Gastrocnemius medialis (tissue), 4 donors: ENCODE results near the gene SCMH1.

Source experiments
- POLR2A ChIP-seq, 2 donors: fragments of 450-650 bp; IDR thresholded peaks; one replicate each; pipeline ENCODE4 v1.6.1; 2017; ENCODE audit warnings: antibody characterized with exemption in 2 of 2, mild to moderate bottlenecking in 2 of 2, moderate library complexity in 2 of 2
- TF ChIP-seq, protein P1 (sequence below), 5 experiments: fragments of 450-650 bp in 3 of 5; fragments of 200-600 bp in 2 of 5; sonication (generic) in 2 of 5; IDR thresholded peaks in 4 of 5; conservative IDR thresholded peaks in 1 of 5; 1 replicate in 4 of 5; 2 replicates in 1 of 5; pipeline ENCODE4 v1.5.1; 2016 to 2019; ENCODE audit warnings: antibody characterized with exemption in 5 of 5, mild to moderate bottlenecking in 3 of 5, moderate library complexity in 3 of 5

DNA sequence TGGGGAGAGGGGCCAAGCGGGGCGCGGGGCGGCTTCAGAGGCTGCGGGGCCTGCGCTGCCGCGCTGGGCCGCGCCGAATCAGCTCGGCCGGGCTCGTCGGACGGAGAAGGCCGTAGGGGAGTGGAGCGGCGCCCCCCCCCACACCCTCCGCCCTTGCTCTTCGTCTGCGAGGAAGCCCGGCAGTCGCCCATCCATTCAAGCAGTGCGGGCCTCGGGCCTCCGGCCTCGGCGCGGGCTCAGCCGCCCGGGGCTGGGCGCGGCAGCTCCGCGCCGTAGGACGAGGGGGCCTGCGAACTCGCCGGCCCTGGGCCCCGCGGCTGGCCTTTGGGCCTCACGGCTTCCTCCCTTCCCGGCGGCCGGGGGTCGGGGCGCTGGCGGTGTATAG, 262.0 kb downstream of the SCMH1 start:
- TF ChIP-seq, protein P1, sequence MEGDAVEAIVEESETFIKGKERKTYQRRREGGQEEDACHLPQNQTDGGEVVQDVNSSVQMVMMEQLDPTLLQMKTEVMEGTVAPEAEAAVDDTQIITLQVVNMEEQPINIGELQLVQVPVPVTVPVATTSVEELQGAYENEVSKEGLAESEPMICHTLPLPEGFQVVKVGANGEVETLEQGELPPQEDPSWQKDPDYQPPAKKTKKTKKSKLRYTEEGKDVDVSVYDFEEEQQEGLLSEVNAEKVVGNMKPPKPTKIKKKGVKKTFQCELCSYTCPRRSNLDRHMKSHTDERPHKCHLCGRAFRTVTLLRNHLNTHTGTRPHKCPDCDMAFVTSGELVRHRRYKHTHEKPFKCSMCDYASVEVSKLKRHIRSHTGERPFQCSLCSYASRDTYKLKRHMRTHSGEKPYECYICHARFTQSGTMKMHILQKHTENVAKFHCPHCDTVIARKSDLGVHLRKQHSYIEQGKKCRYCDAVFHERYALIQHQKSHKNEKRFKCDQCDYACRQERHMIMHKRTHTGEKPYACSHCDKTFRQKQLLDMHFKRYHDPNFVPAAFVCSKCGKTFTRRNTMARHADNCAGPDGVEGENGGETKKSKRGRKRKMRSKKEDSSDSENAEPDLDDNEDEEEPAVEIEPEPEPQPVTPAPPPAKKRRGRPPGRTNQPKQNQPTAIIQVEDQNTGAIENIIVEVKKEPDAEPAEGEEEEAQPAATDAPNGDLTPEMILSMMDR (IDR thresholded peaks at IDR 0.05 in 4 of 5, conservative IDR thresholded peaks at IDR 0.05 in 1 of 5) = no peak
- no peak for TF ChIP-seq POLR2A (IDR thresholded peaks at IDR 0.05)
